A673 (cell line): ENCODE results near the gene TAS2R7.

Experiments
- CTCF ChIP-seq: fragments of 300-800, 200-600 bp; sonication (generic); conservative IDR thresholded peaks from 2 replicates; pipeline ENCODE4 v1.5.1; 2017; ENCODE audit warnings: low read depth, mild to moderate bottlenecking, antibody characterized with exemption, low read length, moderate library complexity, mixed read lengths
- EZH2 ChIP-seq: fragments of 200-600 bp; sonication (generic); IDR thresholded peaks from 2 replicates; pipeline ENCODE4 v1.6.1; 2017; ENCODE audit warnings: borderline replicate concordance, low read depth, mild to moderate bottlenecking, mixed read lengths, antibody characterized with exemption, low read length; ENCODE audit not compliant: poor library complexity, severe bottlenecking

- TF ChIP-seq CTCF (no peak), EZH2 (no peak)
These were observed at the start of gene TAS2R7 for GRCh38 chr12:10802587-10802986.
